ENCODE data around the gene KLHDC8A.
A peak's percentile ranks its signal among the peaks of the same experiment; 100 is the strongest.

KLHDC8A gene

GRCh38 chr1:205377355-205377754 is 20.6 kb upstream of the KLHDC8A start:
- DNase-seq (ENCODE audit: extremely low read depth, low read depth): no peak
- TF ChIP-seq CTCF (IDR thresholded peaks at IDR 0.05; ENCODE audit: low read depth, low read length, missing control alignments): no peak
- H3K4me3 ChIP-seq (replicated peaks; ENCODE audit: low read depth, low read length): no peak overlapping the region

- TF ChIP-seq CTCF (IDR thresholded peaks at IDR 0.05; ENCODE audit: low read depth, low read length, missing control alignments): no peak
- DNase-seq (ENCODE audit: extremely low read depth, low read depth): no peak
- H3K4me3 ChIP-seq (replicated peaks; ENCODE audit: low read depth, low read length): no peak overlapping the region
Measured at GRCh38 chr1:205376739-205377138, 20.0 kb upstream of the KLHDC8A start.

- TF ChIP-seq CTCF (IDR thresholded peaks at IDR 0.05; ENCODE audit: low read depth, low read length, missing control alignments): no peak
- no peak overlapping the region for H3K4me3 ChIP-seq (replicated peaks; ENCODE audit: low read depth, low read length)
- DNase-seq (ENCODE audit: extremely low read depth, low read depth): no peak
Measured at GRCh38 chr1:205375835-205376545, 19.3 kb upstream of the KLHDC8A start.

GRCh38 chr1:205374210-205375078 is 17.7 kb upstream of the KLHDC8A start:
- no peak for DNase-seq (ENCODE audit: extremely low read depth, low read depth)
- no peak for TF ChIP-seq CTCF (IDR thresholded peaks at IDR 0.05; ENCODE audit: low read depth, low read length, missing control alignments)
- H3K4me3 ChIP-seq (replicated peaks; ENCODE audit: low read depth, low read length): peak overlapping the region; percentile 7

- no peak for DNase-seq (ENCODE audit: extremely low read depth, low read depth)
- H3K4me3 ChIP-seq (replicated peaks; ENCODE audit: low read depth, low read length): peak overlapping the region; percentile 7; the same call in 1 of the 2 replicates
- TF ChIP-seq CTCF (IDR thresholded peaks at IDR 0.05; ENCODE audit: low read depth, low read length, missing control alignments): no peak
Measured at GRCh38 chr1:205373798-205374175, 17.1 kb upstream of the KLHDC8A start.

- DNase-seq (ENCODE audit: extremely low read depth, low read depth): no peak
- TF ChIP-seq CTCF (IDR thresholded peaks at IDR 0.05; ENCODE audit: low read depth, low read length, missing control alignments): no peak
- no peak overlapping the region for H3K4me3 ChIP-seq (replicated peaks; ENCODE audit: low read depth, low read length)
Measured at GRCh38 chr1:205373022-205373797, 16.5 kb upstream of the KLHDC8A start.
